Parathyroid adenoma (tissue), 2 donors: ENCODE results near the gene CORIN.

Experiments
- H2AFZ ChIP-seq: fragments of 300-600 bp; sonication (generic); one replicate; pipeline ENCODE4 v1.7.0; 2017; ENCODE audit warnings: antibody characterized with exemption, mild to moderate bottlenecking
- H3K27ac ChIP-seq: fragments of 300-600 bp; sonication (generic); one replicate; pipeline ENCODE4 v1.7.0; 2017
- H3K27me3 ChIP-seq: fragments of 300-600 bp; sonication (generic); one replicate; pipeline ENCODE4 v1.7.0; 2017; ENCODE audit warnings: low read length; ENCODE audit not compliant: control insufficient read depth, insufficient read depth
- H3K36me3 ChIP-seq: fragments of 300-600 bp; sonication (generic); one replicate; pipeline ENCODE4 v1.7.0; 2017; ENCODE audit warnings: low read length; ENCODE audit not compliant: control insufficient read depth, insufficient read depth
- H3K4me1 ChIP-seq: fragments of 300-600 bp; sonication (generic); one replicate; pipeline ENCODE4 v1.7.0; 2017; ENCODE audit warnings: control low read depth
- H3K4me2 ChIP-seq: fragments of 300-600 bp; sonication (generic); one replicate; pipeline ENCODE4 v1.7.0; 2017; ENCODE audit warnings: low read length
- H3K4me3 ChIP-seq: fragments of 300-600 bp; sonication (generic); one replicate; pipeline ENCODE4 v1.7.0; 2017; ENCODE audit warnings: low read depth, low read length
- H3K79me2 ChIP-seq: fragments of 300-600 bp; sonication (generic); one replicate; pipeline ENCODE4 v1.7.0; 2017; ENCODE audit warnings: control low read depth
- H3K9ac ChIP-seq: fragments of 300-600 bp; sonication (generic); one replicate; pipeline ENCODE4 v1.7.0; 2017; ENCODE audit warnings: mild to moderate bottlenecking
- H3K9me3 ChIP-seq: fragments of 300-600 bp; sonication (generic); one replicate; pipeline ENCODE4 v1.7.0; 2017; ENCODE audit warnings: low read length; ENCODE audit not compliant: control insufficient read depth
- CTCF ChIP-seq: fragments of 300-600 bp; sonication (generic); IDR thresholded peaks from one replicate; pipeline ENCODE4 v1.7.0; 2017; ENCODE audit warnings: antibody characterized with exemption, mild to moderate bottlenecking
- donor health status: primary hyperparathyroidism.

CORIN gene

DNA sequence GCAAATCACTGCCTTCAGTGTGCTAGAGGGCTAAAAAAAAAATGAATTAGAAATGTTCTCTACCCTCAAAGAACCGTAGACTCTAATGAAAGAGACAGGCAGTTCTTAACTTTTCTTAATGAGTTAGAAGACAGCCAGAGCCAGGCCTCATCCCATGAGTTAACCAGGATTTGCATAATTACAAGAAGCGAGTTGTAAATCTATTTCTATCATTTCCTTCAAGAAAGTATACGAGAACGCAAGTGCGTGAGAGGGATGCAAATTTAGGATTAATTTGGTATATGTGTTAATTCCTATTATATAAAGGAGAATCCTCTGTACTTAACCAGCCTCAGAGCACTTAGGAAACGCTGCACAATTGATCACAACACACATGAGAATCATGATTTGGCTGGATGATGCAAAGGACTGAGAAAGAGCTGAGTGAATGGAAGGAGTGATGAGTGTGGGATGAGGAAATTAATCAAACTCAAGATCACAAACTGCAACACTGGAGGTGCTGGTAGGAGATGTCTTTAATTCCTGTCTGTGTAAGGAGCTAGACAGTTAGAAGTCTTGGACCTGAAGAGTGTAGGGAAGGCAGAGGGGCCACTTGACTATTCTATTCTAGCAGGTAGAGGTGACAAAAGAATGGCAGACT lies 195.6 kb downstream of the CORIN start:
- Histone ChIP-seq H3K36me3 (no peaks in the 10 kb centered on the region), H3K4me2 (no peak overlapping the region), H3K27me3 (no peaks in the 10 kb centered on the region), H3K79me2 (no peaks in the 10 kb centered on the region), H3K27ac (no peak overlapping the region), H2AFZ (no peak overlapping the region), H3K9ac (no peak overlapping the region), H3K4me3 (no peak overlapping the region), H3K9me3 (no peaks in the 10 kb centered on the region), H3K4me1 (no peaks in the 10 kb centered on the region)
- no peak for TF ChIP-seq CTCF

DNA sequence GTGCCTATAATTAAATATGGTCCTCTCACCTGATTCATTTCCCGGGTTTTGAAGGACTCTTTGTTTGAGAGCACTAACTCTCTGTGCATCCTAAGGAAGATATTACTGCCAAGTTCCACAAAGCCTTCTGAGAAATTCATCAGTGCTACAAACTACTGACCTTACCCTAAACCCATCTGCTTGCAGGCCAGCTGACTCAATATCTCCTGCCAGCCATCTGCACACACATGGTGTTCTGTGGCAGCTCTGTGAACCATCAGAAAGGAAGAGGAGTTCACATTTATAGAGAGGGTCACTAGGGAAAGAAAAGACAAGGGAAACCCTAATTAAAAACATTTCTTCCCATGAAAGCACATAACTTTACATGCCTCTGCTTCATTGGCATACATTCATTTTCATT lies 196.1 kb downstream of the CORIN start:
- no peaks in the 10 kb centered on the region for H3K27me3 ChIP-seq
- H3K4me3 ChIP-seq, result no peak overlapping the region
- no peak overlapping the region for H3K9ac ChIP-seq
- no peaks in the 10 kb centered on the region for H3K36me3 ChIP-seq
- no peaks in the 10 kb centered on the region for H3K9me3 ChIP-seq
- H3K4me2 ChIP-seq, result no peak overlapping the region
- H2AFZ ChIP-seq, result no peak overlapping the region
- no peak for TF ChIP-seq CTCF
- H3K4me1 ChIP-seq, result no peaks in the 10 kb centered on the region
- H3K27ac ChIP-seq, result no peak overlapping the region
- H3K79me2 ChIP-seq, result no peaks in the 10 kb centered on the region

GRCh38 chr4:47640911-47641310 lies 197.0 kb downstream of the CORIN start:
- Histone ChIP-seq H3K79me2 (no peaks in the 10 kb centered on the region), H3K4me1 (no peaks in the 10 kb centered on the region), H3K4me3 (no peak overlapping the region), H2AFZ (no peak overlapping the region), H3K27me3 (no peaks in the 10 kb centered on the region), H3K9me3 (no peaks in the 10 kb centered on the region), H3K27ac (no peak overlapping the region), H3K4me2 (no peak overlapping the region), H3K9ac (no peak overlapping the region), H3K36me3 (no peaks in the 10 kb centered on the region)
- no peak for TF ChIP-seq CTCF

GRCh38 chr4:47639531-47639930 lies 198.3 kb downstream of the CORIN start:
- Histone ChIP-seq H3K27ac (no peak overlapping the region), H3K4me2 (no peak overlapping the region), H3K36me3 (no peaks in the 10 kb centered on the region), H3K27me3 (no peaks in the 10 kb centered on the region), H3K9me3 (no peaks in the 10 kb centered on the region), H3K4me3 (no peak overlapping the region), H3K79me2 (no peaks in the 10 kb centered on the region), H2AFZ (no peak overlapping the region), H3K4me1 (no peaks in the 10 kb centered on the region), H3K9ac (no peak overlapping the region)
- no peak for TF ChIP-seq CTCF

DNA sequence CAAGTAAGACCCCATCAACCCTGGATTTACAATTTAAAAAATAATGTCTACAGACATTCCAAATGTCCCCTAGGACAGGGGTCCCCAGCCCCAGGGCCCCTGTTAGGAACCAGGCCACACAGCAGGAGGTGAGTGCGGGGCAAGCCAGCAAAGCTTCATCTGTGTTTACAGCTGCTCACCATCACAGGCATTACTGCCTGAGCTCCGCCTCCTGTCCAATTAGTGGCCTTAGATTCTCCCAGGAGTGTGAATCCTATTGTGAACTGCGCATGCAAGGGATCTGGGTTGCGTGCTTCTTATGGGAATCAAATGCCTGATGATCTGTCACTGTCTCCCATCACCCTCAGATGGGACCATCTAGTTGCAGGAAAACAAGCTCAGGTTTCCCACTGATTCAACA lies 206.7 kb downstream of the CORIN start:
- TF ChIP-seq CTCF, result no peak
- Histone ChIP-seq H3K36me3 (no peaks in the 10 kb centered on the region), H3K4me2 (no peak overlapping the region), H3K27ac (no peak overlapping the region), H3K79me2 (no peaks in the 10 kb centered on the region), H3K9me3 (peaks cover 2% of the 10 kb centered on the region), H3K27me3 (no peaks in the 10 kb centered on the region), H3K9ac (no peak overlapping the region), H2AFZ (no peak overlapping the region), H3K4me1 (no peaks in the 10 kb centered on the region), H3K4me3 (no peak overlapping the region)
